Smooth muscle cell (in vitro differentiated cells): Measurements from ENCODE around the gene UNC5C. TPM values are rescaled to one million over a fixed set of nuclear protein-coding genes. Genes with fewer than 3 reads are reported as not detected.

Source experiments
- DNase-seq: peaks from one replicate; lab custom pipeline; 2025; ENCODE audit not compliant: unreplicated experiment; lab: John Stamatoyannopoulos, UW
- H2AFZ ChIP-seq: fragments of 200-600 bp; sonication (generic); 2 replicates; pipeline ENCODE4 v1.6.0; 2016; ENCODE audit warnings: antibody characterized with exemption, low read depth, mild to moderate bottlenecking
- H3F3A ChIP-seq: fragments of 200-600 bp; sonication (generic); 2 replicates; pipeline ENCODE4 v1.6.0; 2017; ENCODE audit warnings: antibody characterized with exemption, low read depth
- H3K27ac ChIP-seq: fragments of 200-600 bp; sonication (generic); 2 replicates; pipeline ENCODE4 v1.5.1; 2016; ENCODE audit warnings: low read depth, mild to moderate bottlenecking
- H3K27me3 ChIP-seq: fragments of 200-600 bp; sonication (generic); 2 replicates; pipeline ENCODE4 v1.6.1; 2016; ENCODE audit warnings: low read depth, mild to moderate bottlenecking
- H3K36me3 ChIP-seq: fragments of 200-600 bp; sonication (generic); 2 replicates; pipeline ENCODE4 v1.5.1; 2016; ENCODE audit warnings: low read depth
- H3K4me1 ChIP-seq: fragments of 200-600 bp; sonication (generic); 2 replicates; pipeline ENCODE4 v1.5.1; 2016; ENCODE audit warnings: low read depth
- H3K4me2 ChIP-seq: fragments of 200-600 bp; sonication (generic); 2 replicates; pipeline ENCODE4 v1.6.0; 2016; ENCODE audit warnings: mild to moderate bottlenecking
- H3K4me3 ChIP-seq: fragments of 200-600 bp; sonication (generic); 2 replicates; pipeline ENCODE4 v1.5.1; 2016; ENCODE audit warnings: mild to moderate bottlenecking
- H3K79me2 ChIP-seq: fragments of 200-600 bp; sonication (generic); 2 replicates; pipeline ENCODE4 v1.6.0; 2016; ENCODE audit warnings: low read depth, mild to moderate bottlenecking
- H3K9ac ChIP-seq: fragments of 200-600 bp; sonication (generic); 2 replicates; pipeline ENCODE4 v1.6.0; 2016; ENCODE audit warnings: low read depth
- H3K9me3 ChIP-seq: fragments of 200-600 bp; sonication (generic); replicated peaks from 2 replicates; pipeline ENCODE4 v1.5.1; 2016; ENCODE audit warnings: low read depth
- H4K20me1 ChIP-seq: fragments of 200-600 bp; sonication (generic); 2 replicates; pipeline ENCODE4 v1.6.0; 2016; ENCODE audit warnings: low read depth
- WGBS: methylation state at CpG from one replicate; pipeline ENCODE4 v1.1.7; 2016; ENCODE audit warnings: low lambda C conversion rate; 5-methylcytosine and 5-hydroxymethylcytosine counted together
- polyA plus RNA-seq: library from polyadenylated mRNA; unstranded; fragments of >200 nt; fragmentation: Nextera tagmentation; extraction: Ambion mirVana; gene quantifications from 2 replicates; pipeline ENCODE4 v1.2.1, GENCODE V29; 2016
- total RNA-seq: library from RNA; depleted of rRNA; stranded (reverse); fragments of >200 nt; gene quantifications from 2 replicates; pipeline ENCODE4 v1.2.3, GENCODE V29; 2014
- TF ChIP-seq, protein P1 (sequence below): fragments of 200-600 bp; sonication (generic); IDR thresholded peaks from 2 replicates; pipeline ENCODE4 v1.5.1; 2017; ENCODE audit warnings: borderline replicate concordance, mild to moderate bottlenecking, antibody characterized with exemption; ENCODE audit not compliant: insufficient read depth, poor library complexity, severe bottlenecking

UNC5C gene
- total and polyA plus RNA-seq, 2 experiments from 2014 or later, result 2.0 to 15.6 TPM

DNA sequence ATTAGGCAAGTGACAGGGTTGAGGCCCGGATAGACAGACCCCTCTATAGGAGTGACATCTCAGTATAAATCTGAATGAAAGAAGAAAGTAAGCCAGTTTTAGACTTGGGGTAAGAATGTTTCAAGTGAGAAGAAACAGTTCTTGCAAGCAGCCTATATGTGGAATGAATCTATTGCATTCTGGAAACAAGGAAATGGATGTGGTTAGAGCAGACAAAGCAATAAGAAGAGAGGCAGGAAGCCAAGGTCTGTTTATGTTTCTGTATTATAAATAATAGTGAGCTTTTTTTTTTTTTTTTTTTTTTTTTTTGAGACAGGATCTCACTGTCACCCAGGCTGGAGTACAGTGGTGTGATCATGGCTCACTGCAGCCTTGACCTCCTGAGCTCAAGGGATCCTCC is 255.8 kb downstream of the UNC5C start:
- DNase-seq, result no peak
- H3F3A ChIP-seq, result no peaks in the 10 kb centered on the region

DNA sequence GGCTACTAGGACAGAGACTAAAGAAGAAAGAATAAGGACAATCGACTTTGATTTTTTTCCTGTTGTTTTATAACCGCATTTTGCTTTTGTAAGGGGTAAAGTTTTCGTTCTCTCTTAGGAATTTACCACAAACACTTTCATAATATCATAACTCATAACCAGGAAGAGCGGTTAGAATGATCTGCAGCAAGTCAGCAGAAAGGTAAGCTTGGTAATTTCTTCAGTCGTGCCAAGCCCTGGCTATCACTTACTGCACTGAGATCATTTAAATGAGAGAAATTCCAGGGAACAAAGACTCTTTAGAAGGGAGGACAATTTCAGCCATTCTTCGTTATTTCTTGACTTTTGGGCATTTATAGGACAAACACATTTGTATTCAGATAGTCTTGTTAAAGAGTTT is 258.1 kb downstream of the UNC5C start:
- H4K20me1 ChIP-seq, result no peaks in the 10 kb centered on the region
- no peak overlapping the region for H3K9ac ChIP-seq
- H3K27me3 ChIP-seq, result no peaks in the 10 kb centered on the region
- no peaks in the 10 kb centered on the region for H3K4me1 ChIP-seq
- no peak for DNase-seq
- no peaks in the 10 kb centered on the region for H3F3A ChIP-seq
- H3K79me2 ChIP-seq, result no peaks in the 10 kb centered on the region
- no peak overlapping the region for H2AFZ ChIP-seq
- H3K36me3 ChIP-seq, result no peaks in the 10 kb centered on the region
- H3K4me3 ChIP-seq, result no peak overlapping the region
- no peak overlapping the region for H3K4me2 ChIP-seq
- no peaks in the 10 kb centered on the region for H3K9me3 ChIP-seq
- H3K27ac ChIP-seq, result no peak overlapping the region
- WGBS, result 96% methylated on average over 6 of the region's 6 CpGs
- TF ChIP-seq, protein P1, sequence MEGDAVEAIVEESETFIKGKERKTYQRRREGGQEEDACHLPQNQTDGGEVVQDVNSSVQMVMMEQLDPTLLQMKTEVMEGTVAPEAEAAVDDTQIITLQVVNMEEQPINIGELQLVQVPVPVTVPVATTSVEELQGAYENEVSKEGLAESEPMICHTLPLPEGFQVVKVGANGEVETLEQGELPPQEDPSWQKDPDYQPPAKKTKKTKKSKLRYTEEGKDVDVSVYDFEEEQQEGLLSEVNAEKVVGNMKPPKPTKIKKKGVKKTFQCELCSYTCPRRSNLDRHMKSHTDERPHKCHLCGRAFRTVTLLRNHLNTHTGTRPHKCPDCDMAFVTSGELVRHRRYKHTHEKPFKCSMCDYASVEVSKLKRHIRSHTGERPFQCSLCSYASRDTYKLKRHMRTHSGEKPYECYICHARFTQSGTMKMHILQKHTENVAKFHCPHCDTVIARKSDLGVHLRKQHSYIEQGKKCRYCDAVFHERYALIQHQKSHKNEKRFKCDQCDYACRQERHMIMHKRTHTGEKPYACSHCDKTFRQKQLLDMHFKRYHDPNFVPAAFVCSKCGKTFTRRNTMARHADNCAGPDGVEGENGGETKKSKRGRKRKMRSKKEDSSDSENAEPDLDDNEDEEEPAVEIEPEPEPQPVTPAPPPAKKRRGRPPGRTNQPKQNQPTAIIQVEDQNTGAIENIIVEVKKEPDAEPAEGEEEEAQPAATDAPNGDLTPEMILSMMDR, result no peak

More for the DNA sequence above, 255.8 kb downstream of the UNC5C start:
- Histone ChIP-seq H3K27me3 (no peaks in the 10 kb centered on the region), H3K4me3 (no peak overlapping the region), H3K4me2 (no peak overlapping the region), H3K9me3 (no peaks in the 10 kb centered on the region), H3K9ac (no peak overlapping the region), H3K4me1 (no peaks in the 10 kb centered on the region), H4K20me1 (no peaks in the 10 kb centered on the region), H3K79me2 (no peaks in the 10 kb centered on the region), H2AFZ (no peak overlapping the region), H3K27ac (no peak overlapping the region), H3K36me3 (no peaks in the 10 kb centered on the region)
- TF ChIP-seq, protein P1, result no peak
- WGBS, result 94% methylated on average over 1 of the region's 1 CpG

DNA sequence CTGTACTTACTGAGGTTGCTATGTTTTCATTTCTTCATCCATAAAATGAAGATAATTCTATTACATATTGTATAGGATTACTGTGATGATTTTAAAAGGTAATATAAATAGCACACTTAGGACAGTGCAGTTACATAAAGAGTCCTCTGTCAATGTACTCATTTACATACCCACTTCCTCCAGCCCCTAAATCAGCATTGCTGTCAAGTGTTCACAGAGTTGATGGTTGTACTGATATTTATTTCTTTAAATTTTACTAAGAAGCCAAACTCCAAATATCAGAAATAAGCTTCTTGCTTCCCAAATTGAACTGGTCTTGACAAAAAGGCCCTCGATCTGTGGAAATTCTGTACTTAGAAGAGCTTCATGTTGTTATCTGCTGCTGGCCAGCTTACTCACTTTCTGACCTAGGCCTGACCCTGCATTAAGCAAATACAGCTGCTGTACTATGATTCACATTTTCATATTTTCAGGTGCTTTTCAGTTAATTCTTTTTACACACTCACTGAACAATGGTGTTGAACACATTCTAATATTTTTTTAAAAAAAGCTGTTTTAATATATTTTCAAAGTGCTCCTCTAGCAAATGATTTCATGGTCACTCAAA is 259.6 kb downstream of the UNC5C start:
- TF ChIP-seq, protein P1, result no peak
- no peak overlapping the region for H3K27ac ChIP-seq
- H3F3A ChIP-seq, result no peaks in the 10 kb centered on the region
- 47% methylated on average over 1 of the region's 1 CpG for WGBS
- H3K79me2 ChIP-seq, result no peaks in the 10 kb centered on the region
- no peak overlapping the region for H2AFZ ChIP-seq
- H3K36me3 ChIP-seq, result no peaks in the 10 kb centered on the region
- H4K20me1 ChIP-seq, result no peaks in the 10 kb centered on the region
- no peaks in the 10 kb centered on the region for H3K27me3 ChIP-seq
- no peaks in the 10 kb centered on the region for H3K4me1 ChIP-seq
- no peak overlapping the region for H3K4me2 ChIP-seq
- H3K4me3 ChIP-seq, result no peak overlapping the region
- H3K9ac ChIP-seq, result no peak overlapping the region
- no peak for DNase-seq
- H3K9me3 ChIP-seq, result no peaks in the 10 kb centered on the region

DNA sequence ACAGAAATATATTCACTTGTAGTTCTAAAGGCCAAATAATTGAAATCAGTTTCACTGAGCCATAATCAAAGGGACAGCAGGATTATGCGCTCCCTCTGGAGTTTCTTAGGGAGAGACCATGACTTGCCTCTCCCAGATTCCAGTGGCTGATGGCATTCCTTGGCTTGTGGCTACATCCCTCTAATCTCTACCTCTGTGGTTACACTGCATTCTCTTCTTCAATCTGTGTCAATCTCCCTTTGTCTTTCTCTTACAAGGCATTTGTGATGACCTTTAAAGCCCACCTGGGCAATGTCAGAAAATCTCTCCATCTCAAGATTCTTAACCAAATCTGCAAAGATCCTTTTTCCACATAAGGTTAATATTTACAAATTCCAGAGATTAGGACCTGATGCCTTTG is 260.2 kb downstream of the UNC5C start:
- Histone ChIP-seq H3K9me3 (no peaks in the 10 kb centered on the region), H3K4me2 (no peak overlapping the region), H3K79me2 (no peaks in the 10 kb centered on the region), H3K4me1 (no peaks in the 10 kb centered on the region), H4K20me1 (no peaks in the 10 kb centered on the region), H3K27me3 (no peaks in the 10 kb centered on the region), H3K9ac (no peak overlapping the region), H3K4me3 (no peak overlapping the region), H2AFZ (no peak overlapping the region), H3K36me3 (no peaks in the 10 kb centered on the region), H3F3A (no peaks in the 10 kb centered on the region), H3K27ac (no peak overlapping the region)
- DNase-seq, result no peak
- 94% methylated on average over 1 of the region's 1 CpG for WGBS
- TF ChIP-seq, protein P1, result no peak
